Activated CD8-positive, alpha-beta memory T cell treated with anti-CD3 and anti-CD28 coated beads, Interleukin-2, amount 50 U/mL, for 4 hours (primary cell): ENCODE data around the gene GUK1.
A peak's percentile ranks its signal among the peaks of the same experiment; 100 is the strongest.

Experiments
- DNase-seq: peaks from one replicate; pipeline ENCODE4 v3.0.0-alpha.2; 2020

Gene GUK1

DNA sequence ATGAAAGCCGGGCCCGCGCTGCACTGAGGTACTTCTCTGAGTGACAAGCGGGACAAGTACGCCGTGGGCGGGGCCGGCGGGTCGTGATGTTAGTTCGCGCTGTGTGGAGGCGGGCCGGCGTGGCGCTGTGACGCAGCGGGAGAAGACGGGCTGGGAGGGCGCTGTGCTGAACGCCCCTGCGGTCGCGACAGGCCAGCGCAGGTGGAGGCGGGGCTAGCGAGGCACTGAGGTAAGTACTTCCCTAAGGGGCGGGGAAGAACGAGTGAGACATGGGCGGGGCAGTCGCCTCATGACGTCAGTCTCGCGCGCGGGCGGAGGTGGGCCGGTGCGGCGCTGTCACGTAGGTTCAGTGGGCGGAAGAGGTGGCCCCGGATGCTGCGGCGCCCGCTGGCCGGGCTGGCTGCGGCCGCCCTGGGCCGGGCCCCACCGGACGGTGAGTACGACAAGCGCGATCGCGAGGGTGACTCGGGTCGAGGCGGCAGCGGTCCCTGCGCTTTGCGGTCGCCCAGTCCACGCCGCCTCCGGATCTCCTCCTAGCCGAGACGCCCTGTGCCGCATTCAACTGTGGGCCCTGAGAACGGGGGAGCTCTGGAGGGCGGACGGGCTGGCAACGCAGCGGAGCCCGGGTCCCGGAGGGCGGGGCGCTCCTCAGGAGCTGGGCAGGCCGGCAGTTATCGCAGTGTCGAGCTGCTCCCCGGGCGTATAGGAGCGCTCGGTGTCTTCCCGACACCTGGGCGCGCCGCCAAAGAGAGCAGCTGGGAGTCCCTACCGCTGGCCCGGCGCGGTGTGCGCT lies at the start of gene GUK1:
Gene GUK1, plus strand, starts transcription at position 349 of the 793 bp plus-strand sequence. Its CDS starts 24 bp downstream, at position 373.
- DNase-seq: peak; percentile 100

- DNase-seq: no peak
Observed at GRCh38 chr1:228090613-228091081, 49.4 kb upstream of the GUK1 start.

DNA sequence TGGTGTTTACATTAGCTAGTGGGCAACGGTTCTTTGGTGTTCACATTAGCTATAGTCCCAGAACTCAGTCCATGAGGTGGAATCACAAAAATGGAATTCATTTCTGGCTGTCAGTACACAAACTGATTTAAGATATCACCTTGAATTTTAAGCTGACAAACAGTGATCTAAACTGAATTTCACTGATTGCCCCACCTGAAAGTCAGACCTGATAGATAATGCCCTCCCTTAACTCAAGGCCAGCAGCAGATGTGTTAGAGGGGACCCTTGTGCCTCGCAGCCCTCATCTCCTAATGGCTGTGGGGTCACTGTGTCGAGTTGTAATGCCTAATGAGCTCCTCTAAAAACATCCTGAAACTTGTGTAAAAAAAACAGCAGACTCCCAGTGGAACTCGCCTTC lies 49.0 kb upstream of the GUK1 start:
- DNase-seq: no peak

- no peak for DNase-seq
Observed at GRCh38 chr1:228092342-228093049, 47.6 kb upstream of the GUK1 start.

DNA sequence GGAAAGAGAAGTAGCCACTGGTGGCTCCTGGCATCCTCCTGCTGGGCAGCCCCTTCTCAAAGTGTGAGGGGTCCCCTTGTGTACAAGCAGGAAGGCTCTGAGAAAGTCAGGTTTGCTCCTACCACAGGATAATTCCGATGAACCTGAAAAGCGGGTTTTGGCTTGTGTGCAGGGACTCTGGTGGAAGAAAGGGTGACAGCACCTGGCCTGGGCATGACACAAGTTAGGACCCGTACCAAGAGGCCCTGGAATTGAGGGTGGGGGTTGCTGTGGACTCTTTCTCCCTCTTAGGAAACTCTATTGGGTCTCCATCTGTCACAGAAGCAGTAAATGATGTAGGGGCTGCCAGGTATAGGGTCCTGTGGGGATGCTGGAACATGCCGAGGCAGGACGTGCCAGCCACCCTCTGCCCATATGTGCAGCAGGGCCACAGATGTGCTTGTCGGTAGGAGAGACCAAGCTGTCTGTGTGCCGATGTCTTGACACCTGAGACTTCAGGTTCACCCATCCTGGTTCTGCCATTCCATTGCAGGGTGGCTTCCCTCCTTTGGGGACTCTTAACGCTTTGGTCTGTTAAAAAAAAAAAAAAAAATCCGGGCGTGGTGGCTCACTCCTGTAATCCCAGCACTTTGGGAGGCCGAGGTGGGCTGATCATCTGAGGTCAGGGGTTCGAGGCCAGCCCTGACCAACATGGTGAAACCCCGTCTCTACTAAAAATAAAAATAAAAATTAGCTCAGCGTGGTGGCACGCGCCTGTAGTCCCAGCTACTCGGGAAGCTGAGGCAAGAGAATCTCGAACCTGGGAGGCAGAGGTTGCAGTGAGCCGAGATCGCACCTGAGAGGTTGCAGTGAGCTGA lies 46.8 kb upstream of the GUK1 start:
- no peak for DNase-seq

GRCh38 chr1:228094432-228095016 lies 45.6 kb upstream of the GUK1 start:
- no peak for DNase-seq

DNA sequence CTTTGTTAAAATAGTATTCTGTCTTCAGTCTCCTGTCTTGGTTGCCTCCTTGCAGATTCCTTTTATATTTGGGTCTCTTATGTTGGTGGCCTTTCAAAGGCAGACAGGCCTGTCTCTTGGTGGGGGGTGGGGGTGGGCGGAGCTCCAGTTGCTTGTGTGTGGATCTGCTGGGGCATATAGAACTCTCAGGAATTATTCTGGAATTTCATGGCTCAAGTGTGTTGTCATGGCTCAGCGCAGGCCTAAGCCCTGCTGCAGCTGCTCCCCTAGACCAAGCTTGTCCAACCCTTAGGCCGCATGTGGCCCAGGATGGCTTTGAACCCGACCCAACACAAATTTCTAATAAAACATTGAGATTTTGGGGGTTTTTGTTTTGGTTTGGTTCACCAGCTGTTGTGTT lies 44.9 kb upstream of the GUK1 start:
- DNase-seq: no peak

GRCh38 chr1:228095938-228096337 lies 44.1 kb upstream of the GUK1 start:
- DNase-seq: no peak

DNA sequence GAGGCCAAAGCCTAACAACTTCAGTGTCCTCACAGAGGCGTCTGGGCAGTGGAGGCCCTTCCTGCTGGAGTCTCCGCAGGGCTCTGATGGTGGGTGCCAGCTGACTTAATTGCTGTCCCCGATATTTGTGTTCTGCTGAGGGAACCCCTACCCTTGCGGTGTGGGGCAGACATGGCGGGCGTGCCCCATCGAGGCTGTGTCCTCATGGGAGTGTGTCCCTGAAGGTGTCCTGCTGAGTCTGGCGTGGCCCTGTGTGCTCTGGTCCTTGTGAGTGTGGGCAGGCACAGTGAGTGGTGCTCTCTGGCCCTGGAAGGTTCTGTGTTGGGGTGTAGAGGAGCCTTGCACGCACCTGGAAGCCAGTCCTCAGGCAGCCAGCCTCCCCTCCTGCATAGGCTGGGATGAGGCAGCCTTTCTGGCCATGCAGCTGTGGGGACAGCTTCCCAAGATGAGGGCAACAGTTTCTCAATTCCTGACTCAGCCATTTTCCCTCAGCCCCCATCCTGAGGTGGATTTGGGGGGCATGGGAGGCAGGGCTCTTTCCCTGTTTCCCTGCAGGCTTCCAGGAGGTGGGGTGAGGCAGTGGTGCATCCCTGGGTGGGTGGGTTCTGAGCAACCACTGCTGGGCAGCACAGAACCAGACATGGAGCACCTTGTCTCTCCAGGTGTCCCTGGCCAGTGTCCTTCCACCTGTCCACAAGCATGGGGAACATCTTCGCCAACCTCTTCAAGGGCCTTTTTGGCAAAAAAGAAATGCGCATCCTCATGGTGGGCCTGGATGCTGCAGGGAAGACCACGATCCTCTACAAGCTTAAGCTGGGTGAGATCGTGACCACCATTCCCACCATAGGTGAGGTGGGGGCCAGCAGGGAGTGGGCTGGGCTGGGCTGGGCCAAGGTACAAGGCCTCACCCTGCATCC lies 43.4 kb upstream of the GUK1 start:
- DNase-seq: no peak

DNA sequence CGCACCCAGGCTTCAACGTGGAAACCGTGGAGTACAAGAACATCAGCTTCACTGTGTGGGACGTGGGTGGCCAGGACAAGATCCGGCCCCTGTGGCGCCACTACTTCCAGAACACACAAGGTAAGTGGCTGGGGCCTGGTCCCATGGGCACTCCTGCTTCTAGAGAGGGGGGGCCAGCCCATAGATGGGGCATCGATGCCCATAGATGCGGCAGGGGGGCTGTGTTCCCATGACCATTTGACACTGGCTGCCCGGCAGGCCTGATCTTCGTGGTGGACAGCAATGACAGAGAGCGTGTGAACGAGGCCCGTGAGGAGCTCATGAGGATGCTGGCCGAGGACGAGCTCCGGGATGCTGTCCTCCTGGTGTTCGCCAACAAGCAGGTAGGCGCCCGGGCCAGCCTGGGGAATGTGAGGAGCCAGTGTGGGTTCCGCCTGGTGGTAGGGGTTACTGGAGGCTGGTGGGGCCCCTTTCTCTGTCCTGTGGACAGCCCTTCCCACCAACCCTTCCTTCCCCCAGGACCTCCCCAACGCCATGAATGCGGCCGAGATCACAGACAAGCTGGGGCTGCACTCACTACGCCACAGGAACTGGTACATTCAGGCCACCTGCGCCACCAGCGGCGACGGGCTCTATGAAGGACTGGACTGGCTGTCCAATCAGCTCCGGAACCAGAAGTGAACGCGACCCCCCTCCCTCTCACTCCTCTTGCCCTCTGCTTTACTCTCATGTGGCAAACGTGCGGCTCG lies 42.6 kb upstream of the GUK1 start:
- DNase-seq: peak; percentile 11

DNA sequence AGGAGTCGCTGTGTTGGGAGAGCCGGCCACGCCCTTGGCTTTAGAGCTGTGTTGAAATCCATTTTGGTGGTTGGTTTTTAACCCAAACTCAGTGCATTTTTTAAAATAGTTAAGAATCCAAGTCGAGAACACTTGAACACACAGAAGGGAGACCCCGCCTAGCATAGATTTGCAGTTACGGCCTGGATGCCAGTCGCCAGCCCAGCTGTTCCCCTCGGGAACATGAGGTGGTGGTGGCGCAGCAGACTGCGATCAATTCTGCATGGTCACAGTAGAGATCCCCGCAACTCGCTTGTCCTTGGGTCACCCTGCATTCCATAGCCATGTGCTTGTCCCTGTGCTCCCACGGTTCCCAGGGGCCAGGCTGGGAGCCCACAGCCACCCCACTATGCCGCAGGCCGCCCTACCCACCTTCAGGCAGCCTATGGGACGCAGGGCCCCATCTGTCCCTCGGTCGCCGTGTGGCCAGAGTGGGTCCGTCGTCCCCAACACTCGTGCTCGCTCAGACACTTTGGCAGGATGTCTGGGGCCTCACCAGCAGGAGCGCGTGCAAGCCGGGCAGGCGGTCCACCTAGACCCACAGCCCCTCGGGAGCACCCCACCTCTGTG lies 41.7 kb upstream of the GUK1 start:
- no peak for DNase-seq

- DNase-seq: no peak
Observed at GRCh38 chr1:228099331-228099732, 40.7 kb upstream of the GUK1 start.

DNA sequence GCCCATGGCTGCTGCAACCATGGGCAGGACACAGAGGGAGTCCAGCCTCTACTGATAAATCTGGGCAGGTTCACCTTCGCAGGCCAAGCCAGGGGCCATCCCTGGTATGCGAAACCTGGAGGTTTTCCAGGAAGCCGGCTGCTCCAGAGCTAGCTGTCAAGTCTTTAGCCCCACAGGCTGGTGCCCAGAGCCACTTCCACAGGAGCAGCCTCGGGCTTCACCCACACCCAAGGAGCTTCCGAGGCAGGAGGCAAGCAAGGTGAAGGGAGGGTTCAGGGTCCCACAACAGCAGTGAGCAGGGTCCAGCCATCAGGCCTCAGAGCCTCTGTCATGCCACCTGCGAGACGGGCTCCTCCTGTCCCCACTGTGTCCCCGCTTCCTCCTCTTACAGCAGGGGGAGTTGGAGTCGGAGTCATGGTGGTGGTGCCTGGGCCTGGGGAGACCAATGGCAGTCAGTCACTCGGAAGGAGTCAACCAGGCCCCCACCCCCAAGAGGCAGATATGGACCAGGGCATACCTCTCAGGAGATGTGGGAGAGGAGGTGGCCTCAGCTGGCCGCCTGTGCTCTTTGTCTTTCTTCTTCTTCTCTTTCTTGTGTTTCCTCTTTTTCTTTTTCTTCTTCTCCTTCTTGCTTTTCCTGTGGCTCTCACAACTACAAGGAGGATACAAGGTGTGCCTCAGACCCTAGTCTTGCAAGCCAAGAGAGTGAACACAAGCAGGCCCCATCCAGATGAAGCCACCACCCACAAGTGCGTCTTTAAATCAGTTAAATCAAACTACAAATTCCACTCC lies 39.1 kb upstream of the GUK1 start:
- DNase-seq: no peak

DNA sequence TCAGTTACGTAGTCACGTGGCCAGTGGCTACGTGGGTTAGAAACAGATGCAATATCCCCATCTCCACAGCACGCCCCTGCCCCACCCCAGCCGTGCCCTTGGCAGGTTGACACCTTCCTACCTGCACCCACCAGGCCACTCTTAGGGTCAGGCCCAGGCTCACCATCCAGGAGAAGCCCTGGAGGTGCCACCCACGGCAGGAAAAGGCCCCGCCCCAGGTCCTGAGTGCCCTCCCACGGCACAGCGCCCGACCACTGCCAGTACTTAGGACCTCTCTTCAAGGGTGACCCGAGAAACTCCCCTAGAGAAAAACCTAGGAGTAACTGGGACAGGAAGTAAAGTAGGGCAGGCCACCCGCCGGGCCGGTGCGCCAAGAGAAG lies 38.5 kb upstream of the GUK1 start:
- no peak for DNase-seq

- peak; percentile 61 for DNase-seq
Observed at GRCh38 chr1:228101994-228102790, 37.9 kb upstream of the GUK1 start.

DNA sequence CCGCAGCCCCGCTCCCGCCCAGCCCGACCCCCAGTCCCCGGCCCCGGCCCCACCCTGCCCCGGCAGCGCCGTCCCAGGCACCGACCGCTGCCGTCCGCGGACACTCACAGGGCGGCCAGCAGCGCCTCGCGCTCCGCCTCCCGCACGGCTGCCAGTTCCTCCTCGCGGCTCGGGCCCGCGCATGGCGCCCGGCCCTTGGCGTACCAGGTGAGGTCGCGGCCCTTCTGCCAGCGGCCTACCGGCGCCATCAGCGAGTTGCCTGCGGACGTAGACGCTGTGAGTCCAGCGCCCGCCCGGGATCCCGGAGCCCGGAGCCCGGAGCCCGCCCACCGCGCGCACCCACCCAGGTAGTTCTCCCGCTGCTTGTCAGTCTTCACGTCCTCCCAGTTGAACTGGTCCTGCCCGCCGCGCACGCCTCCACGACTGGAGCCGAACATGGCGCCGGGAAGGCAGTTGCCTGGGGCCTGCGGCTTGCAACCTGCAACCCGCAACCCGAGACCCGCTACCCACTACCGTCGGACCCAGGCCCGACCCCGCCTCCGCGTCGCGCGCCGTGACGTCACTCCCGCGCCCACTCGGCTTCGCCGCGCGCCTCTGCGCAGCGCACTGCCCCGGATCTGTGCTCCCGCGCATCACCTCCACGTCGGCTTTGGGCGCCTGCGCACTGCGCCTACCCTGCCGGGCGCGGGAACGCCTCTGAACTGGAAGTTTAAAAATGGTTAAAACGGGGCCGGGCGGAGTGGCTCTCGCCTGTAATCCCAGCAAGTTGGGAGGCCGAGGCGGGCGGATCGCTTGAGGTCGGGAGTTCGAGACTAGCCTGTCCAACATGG lies 37.1 kb upstream of the GUK1 start, which contains the start of gene C1orf35:
Gene C1orf35, minus strand, starts transcription at position 535 of the 830 bp plus-strand sequence. Its CDS starts 98 bp downstream, at position 437.
- DNase-seq: peak; percentile 93

GRCh38 chr1:228104526-228105269 lies 35.4 kb upstream of the GUK1 start:
- DNase-seq: no peak
